Fibroblast of lung (primary cell): ENCODE measurements around the gene VCAM1. TPM values are rescaled to one million over a fixed set of nuclear protein-coding genes. Genes with fewer than 3 reads are reported as not detected.

Experiments used
- DNase-seq, 2 donors: peaks; one replicate each; pipeline versions ENCODE4 v3.0.0 to v3.0.0-alpha.2; 2010; ENCODE audit warnings: low read depth in 2 of 2
- H2AFZ ChIP-seq: 2 replicates; pipeline ENCODE4 v1.5.1; 2012; ENCODE audit warnings: low read length, control low read depth, inconsistent platforms
- H3K27ac ChIP-seq: 2 replicates; pipeline ENCODE4 v1.5.1; 2011; ENCODE audit warnings: low read length, control low read depth; ENCODE audit not compliant: insufficient read depth
- H3K27me3 ChIP-seq: 2 replicates; pipeline ENCODE4 v1.5.1; 2011; ENCODE audit warnings: mild to moderate bottlenecking, low read length; ENCODE audit not compliant: control insufficient read depth, insufficient read depth
- H3K36me3 ChIP-seq: 2 replicates; pipeline ENCODE4 v1.5.1; 2011; ENCODE audit warnings: low read length; ENCODE audit not compliant: control insufficient read depth, insufficient read depth
- H3K4me1 ChIP-seq: 2 replicates; pipeline ENCODE4 v1.5.1; 2011; ENCODE audit warnings: low read length; ENCODE audit not compliant: control insufficient read depth, insufficient read depth; ENCODE audit errors: extremely low read depth
- H3K4me2 ChIP-seq: 2 replicates; pipeline ENCODE4 v1.5.1; 2011; ENCODE audit warnings: low read length, control low read depth; ENCODE audit not compliant: insufficient read depth; ENCODE audit errors: extremely low read depth
- H3K4me3 ChIP-seq, 4 experiments: fragments of 200-600 bp in 1 of 4; sonication (generic) in 1 of 4; replicated peaks in 1 of 4; 2 replicates each; pipeline ENCODE4 v1.5.1; 2011 to 2016; ENCODE audit warnings: low read length in 4 of 4, low read depth in 3 of 4, mild to moderate bottlenecking in 3 of 4, control low read depth in 2 of 4, inconsistent platforms in 1 of 4, mixed read lengths in 1 of 4; ENCODE audit not compliant: insufficient read depth in 1 of 4; ENCODE audit errors: control extremely low read depth in 1 of 4
- H3K79me2 ChIP-seq: 2 replicates; pipeline ENCODE4 v1.5.1; 2012; ENCODE audit warnings: mild to moderate bottlenecking, low read length, inconsistent platforms; ENCODE audit not compliant: control insufficient read depth, insufficient read depth
- H3K9ac ChIP-seq: 2 replicates; pipeline ENCODE4 v1.5.1; 2011; ENCODE audit warnings: mild to moderate bottlenecking, low read length, control low read depth; ENCODE audit not compliant: insufficient read depth
- H3K9me3 ChIP-seq: 2 replicates; pipeline ENCODE4 v1.5.1; 2012; ENCODE audit warnings: low read depth, low read length; ENCODE audit not compliant: control insufficient read depth, insufficient read depth
- H4K20me1 ChIP-seq: 2 replicates; pipeline ENCODE4 v1.5.1; 2011; ENCODE audit warnings: low read length; ENCODE audit not compliant: control insufficient read depth, insufficient read depth; ENCODE audit errors: extremely low read depth
- EZH2 ChIP-seq: IDR thresholded peaks from 2 replicates; pipeline ENCODE4 v1.5.1; 2012; ENCODE audit warnings: low read length, control low read depth, mild to moderate bottlenecking; ENCODE audit errors: missing control alignments
- polyA plus RNA-seq, 2 donors: library from polyadenylated mRNA; depleted of rRNA in 1 of 2; stranded (reverse) in 1 of 2; unstranded in 1 of 2; fragments of >200 nt; gene quantifications; 2 replicates each; pipeline ENCODE4 v1.2.1, GENCODE V29; 2011 to 2012; ENCODE audit warnings: missing spikeins in 1 of 2
- total RNA-seq: library from RNA; depleted of rRNA; stranded (reverse); fragments of >200 nt; gene quantifications from 2 replicates; pipeline ENCODE4 v1.2.1, GENCODE V29; 2014
- TF ChIP-seq, protein P1 (sequence below), 2 donors: IDR thresholded peaks in 1 of 2; conservative IDR thresholded peaks in 1 of 2; 1 replicate in 1 of 2; 2 replicates in 1 of 2; pipeline ENCODE4 v1.5.1; 2011 to 2012; ENCODE audit warnings: low read length in 2 of 2, control low read depth in 1 of 2, inconsistent platforms in 1 of 2, low read depth in 1 of 2, mild to moderate bottlenecking in 1 of 2

VCAM1 gene
- total and polyA plus RNA-seq, 2 donors (not counting 1 experiment from before 2014, with no cell fraction given) = 0.92 to 14.9 TPM

DNA sequence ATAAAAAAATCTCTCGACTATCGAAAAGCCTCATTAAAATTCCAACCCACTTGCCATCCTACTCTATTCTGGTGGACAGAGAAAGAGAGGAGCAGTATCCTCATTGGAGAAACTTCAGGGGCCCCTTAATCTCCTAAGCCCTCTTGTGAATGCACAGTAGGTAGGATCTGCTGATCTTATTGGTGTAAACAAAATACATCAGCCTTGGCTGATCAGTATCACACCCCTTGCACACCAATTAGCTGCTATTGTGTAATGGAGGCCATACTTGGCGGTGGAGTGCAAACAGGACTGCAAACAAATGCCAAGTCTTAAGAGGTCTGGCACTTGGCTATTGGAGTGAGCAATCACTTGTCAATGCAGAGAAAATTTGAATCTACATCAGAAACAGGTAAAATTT, 15.7 kb downstream of the VCAM1 start:
- Histone ChIP-seq H3K9me3 (no peaks in the 10 kb centered on the region), H3K4me3 (no peak overlapping the region), H3K36me3 (no peaks in the 10 kb centered on the region), H2AFZ (no peak overlapping the region), H3K4me2 (no peak overlapping the region), H3K9ac (no peak overlapping the region), H3K4me1 (no peaks in the 10 kb centered on the region), H3K27ac (no peak overlapping the region), H4K20me1 (no peaks in the 10 kb centered on the region), H3K27me3 (no peaks in the 10 kb centered on the region), H3K79me2 (no peaks in the 10 kb centered on the region)
- peak in 1 of 2 donors; percentile 33 for DNase-seq
- TF ChIP-seq, protein P1, sequence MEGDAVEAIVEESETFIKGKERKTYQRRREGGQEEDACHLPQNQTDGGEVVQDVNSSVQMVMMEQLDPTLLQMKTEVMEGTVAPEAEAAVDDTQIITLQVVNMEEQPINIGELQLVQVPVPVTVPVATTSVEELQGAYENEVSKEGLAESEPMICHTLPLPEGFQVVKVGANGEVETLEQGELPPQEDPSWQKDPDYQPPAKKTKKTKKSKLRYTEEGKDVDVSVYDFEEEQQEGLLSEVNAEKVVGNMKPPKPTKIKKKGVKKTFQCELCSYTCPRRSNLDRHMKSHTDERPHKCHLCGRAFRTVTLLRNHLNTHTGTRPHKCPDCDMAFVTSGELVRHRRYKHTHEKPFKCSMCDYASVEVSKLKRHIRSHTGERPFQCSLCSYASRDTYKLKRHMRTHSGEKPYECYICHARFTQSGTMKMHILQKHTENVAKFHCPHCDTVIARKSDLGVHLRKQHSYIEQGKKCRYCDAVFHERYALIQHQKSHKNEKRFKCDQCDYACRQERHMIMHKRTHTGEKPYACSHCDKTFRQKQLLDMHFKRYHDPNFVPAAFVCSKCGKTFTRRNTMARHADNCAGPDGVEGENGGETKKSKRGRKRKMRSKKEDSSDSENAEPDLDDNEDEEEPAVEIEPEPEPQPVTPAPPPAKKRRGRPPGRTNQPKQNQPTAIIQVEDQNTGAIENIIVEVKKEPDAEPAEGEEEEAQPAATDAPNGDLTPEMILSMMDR (conservative IDR thresholded peaks at IDR 0.05 in 1 of 2, IDR thresholded peaks at IDR 0.05 in 1 of 2; ENCODE audit: low read depth in 1 of 2, low read length in 2 of 2) = no peak
- no peak for TF ChIP-seq EZH2

DNA sequence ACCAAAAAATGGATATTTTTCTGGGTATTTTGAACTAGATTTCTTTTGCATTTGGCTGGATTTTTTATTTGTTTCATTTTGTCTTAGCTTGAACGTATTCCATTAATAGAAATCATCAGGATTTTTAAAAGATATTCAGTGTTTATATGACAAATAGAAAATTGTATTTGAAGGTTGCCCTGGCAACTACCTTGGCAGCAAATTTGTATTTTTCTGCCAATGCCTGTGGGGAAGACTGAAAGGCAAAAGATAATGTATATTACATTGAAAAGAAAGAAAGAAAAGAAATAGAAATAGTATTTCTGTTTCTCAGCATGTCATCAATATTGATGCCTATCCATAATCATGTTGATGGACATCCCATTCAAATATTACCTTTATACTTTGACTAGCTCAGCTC, 16.8 kb downstream of the VCAM1 start:
- Histone ChIP-seq H3K4me3 (no peak overlapping the region), H3K4me2 (no peak overlapping the region), H3K9me3 (no peaks in the 10 kb centered on the region), H2AFZ (no peak overlapping the region), H3K36me3 (no peaks in the 10 kb centered on the region), H3K27me3 (no peaks in the 10 kb centered on the region), H3K79me2 (no peaks in the 10 kb centered on the region), H3K4me1 (no peaks in the 10 kb centered on the region), H4K20me1 (no peaks in the 10 kb centered on the region), H3K27ac (no peak overlapping the region), H3K9ac (no peak overlapping the region)
- peak; percentile 45 to 58 for DNase-seq
- TF ChIP-seq EZH2 = no peak
- TF ChIP-seq, protein P1 (conservative IDR thresholded peaks at IDR 0.05 in 1 of 2, IDR thresholded peaks at IDR 0.05 in 1 of 2; ENCODE audit: low read depth in 1 of 2, low read length in 2 of 2) = no peak

DNA sequence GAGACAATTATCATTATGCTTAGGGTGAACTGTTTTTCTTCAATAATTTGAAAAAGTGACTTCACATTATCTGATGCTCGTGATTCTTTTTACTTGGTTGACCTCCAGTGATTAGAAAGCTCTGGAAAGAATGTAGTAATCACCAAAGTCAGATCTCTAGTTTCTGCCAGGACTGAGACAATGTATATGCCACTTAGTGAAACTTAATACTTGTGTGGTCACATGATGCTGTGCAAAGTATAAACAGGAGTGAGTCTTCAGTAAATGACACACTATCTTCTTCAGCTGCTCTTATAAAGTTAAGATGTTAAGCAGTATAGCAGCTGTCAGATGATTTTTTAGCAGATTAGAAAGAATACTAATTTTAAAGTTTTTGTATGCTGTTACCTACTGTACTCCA, 17.2 kb downstream of the VCAM1 start:
- Histone ChIP-seq H4K20me1 (no peaks in the 10 kb centered on the region), H3K4me2 (peak overlapping the region; percentile 40), H3K4me1 (no peaks in the 10 kb centered on the region), H3K79me2 (no peaks in the 10 kb centered on the region), H3K4me3 (no peak overlapping the region), H3K27ac (no peak overlapping the region), H3K27me3 (no peaks in the 10 kb centered on the region), H3K36me3 (no peaks in the 10 kb centered on the region), H2AFZ (no peak overlapping the region), H3K9me3 (no peaks in the 10 kb centered on the region), H3K9ac (no peak overlapping the region)
- DNase-seq = peak; percentile 63 to 66
- TF ChIP-seq, protein P1 (conservative IDR thresholded peaks at IDR 0.05 in 1 of 2, IDR thresholded peaks at IDR 0.05 in 1 of 2; ENCODE audit: low read depth in 1 of 2, low read length in 2 of 2) = no peak
- TF ChIP-seq EZH2 = no peak
